H1 (cell line): ENCODE measurements around the gene IL27RA. TPM values are rescaled to one million over a fixed set of nuclear protein-coding genes. Genes with fewer than 3 reads are reported as not detected.

Experiments
- CTCF ChIA-PET: fragments of 300-600 bp; sonication (Branson Sonifier 250); formaldehyde crosslinking; loops from one replicate; lab custom pipeline; 2021; ENCODE audit not compliant: partially characterized antibody; lab: Charles Lee
- POLR2A ChIA-PET: fragments of 300-600 bp; sonication (Branson Sonifier 250); formaldehyde crosslinking; loops from one replicate; lab custom pipeline; 2021; ENCODE audit warnings: inconsistent platforms; ENCODE audit not compliant: partially characterized antibody; lab: Charles Lee
- DNase-seq, 2 experiments: peaks; one replicate each; pipeline versions ENCODE4 v3.0.0 to v3.0.0-alpha.2; 2010 to 2022; ENCODE audit warnings: low spot score in 2 of 2, low read depth in 1 of 2, mixed read lengths in 1 of 2
- FAIRE-seq: peaks from 2 replicates; lab custom pipeline; 2011; peaks lifted over from hg19 to GRCh38; lab: Jason Lieb, UNC
- H2AFZ ChIP-seq: 2 replicates; pipeline ENCODE4 v1.8.1; 2012; ENCODE audit warnings: low read length, inconsistent platforms
- H2AK5ac ChIP-seq: 2 replicates; pipeline ENCODE4 v1.6.1; 2013; ENCODE audit warnings: low read depth, low read length
- H2BK120ac ChIP-seq: replicated peaks from 2 replicates; pipeline ENCODE3; 2013; ENCODE audit warnings: low read depth, low read length, inconsistent platforms
- H2BK12ac ChIP-seq: 2 replicates; pipeline ENCODE4 v1.6.1; 2013; ENCODE audit warnings: low read depth, low read length
- H2BK15ac ChIP-seq: 2 replicates; pipeline ENCODE4 v1.6.1; 2013; ENCODE audit warnings: low read length
- H2BK20ac ChIP-seq: 2 replicates; pipeline ENCODE4 v1.6.1; 2013; ENCODE audit warnings: low read length
- H2BK5ac ChIP-seq: 2 replicates; pipeline ENCODE4 v1.6.1; 2013; ENCODE audit warnings: low read depth, low read length
- H3K14ac ChIP-seq: 2 replicates; pipeline ENCODE4 v1.6.1; 2013; ENCODE audit warnings: inconsistent platforms; ENCODE audit not compliant: insufficient read length
- H3K18ac ChIP-seq: 2 replicates; pipeline ENCODE4 v1.6.1; 2013; ENCODE audit warnings: low read length; ENCODE audit errors: extremely low read depth
- H3K23ac ChIP-seq: 2 replicates; pipeline ENCODE4 v1.6.1; 2013; ENCODE audit warnings: inconsistent platforms; ENCODE audit not compliant: insufficient read length
- H3K23me2 ChIP-seq: 2 replicates; pipeline ENCODE4 v1.6.1; 2013; ENCODE audit warnings: low read depth, low read length
- H3K27ac ChIP-seq: 2 replicates; pipeline ENCODE4 v1.6.1; 2011; ENCODE audit warnings: low read depth, low read length, inconsistent platforms
- H3K27me3 ChIP-seq, 4 experiments: replicated peaks in 1 of 4; 1 replicate in 1 of 4; 2 replicates in 3 of 4; pipeline versions ENCODE4 v1.6.1 to v1.8.1; 2011 to 2013; ENCODE audit warnings: low read length in 3 of 4, mild to moderate bottlenecking in 3 of 4, inconsistent platforms in 2 of 4, mixed read lengths in 2 of 4, moderate library complexity in 1 of 4; ENCODE audit not compliant: control insufficient read depth in 3 of 4, insufficient read depth in 3 of 4; ENCODE audit errors: extremely low read depth in 1 of 4
- H3K36me3 ChIP-seq, 4 experiments: 2 replicates each; pipeline versions ENCODE4 v1.6.1 to v1.8.1; 2011 to 2013; ENCODE audit warnings: mild to moderate bottlenecking in 4 of 4, low read length in 3 of 4, moderate library complexity in 2 of 4, control low read depth in 1 of 4, inconsistent platforms in 1 of 4; ENCODE audit not compliant: insufficient read depth in 4 of 4, control insufficient read depth in 2 of 4
- H3K4ac ChIP-seq: replicated peaks from 2 replicates; pipeline ENCODE3; 2013; ENCODE audit warnings: low read length, low read depth, mixed read lengths, inconsistent platforms; ENCODE audit not compliant: insufficient read length
- H3K4me1 ChIP-seq, 4 experiments: replicated peaks in 1 of 4; 1 replicate in 1 of 4; 2 replicates in 3 of 4; pipeline versions ENCODE4 v1.6.1 to v1.8.1; 2011 to 2013; ENCODE audit warnings: low read length in 3 of 4, inconsistent platforms in 2 of 4, mixed read lengths in 1 of 4; ENCODE audit not compliant: insufficient read depth in 4 of 4, control insufficient read depth in 3 of 4
- H3K4me2 ChIP-seq, 2 experiments: 2 replicates each; pipeline versions ENCODE4 v1.6.1 to v1.8.1; 2011 to 2013; ENCODE audit warnings: low read depth in 2 of 2, low read length in 2 of 2, control low read depth in 1 of 2, inconsistent platforms in 1 of 2, mild to moderate bottlenecking in 1 of 2; ENCODE audit not compliant: insufficient read depth in 1 of 2
- H3K4me3 ChIP-seq, 4 experiments: fragments of 200-600, 300-600 bp in 1 of 4; sonication (generic), shearing (Covaris generic), sonication (Bioruptor Twin) in 1 of 4; 2 replicates each; pipeline versions ENCODE4 v1.5.1 to v1.8.1; 2011 to 2016; ENCODE audit warnings: low read length in 4 of 4, low read depth in 3 of 4, control low read depth in 2 of 4, inconsistent platforms in 2 of 4, mild to moderate bottlenecking in 2 of 4, mixed read lengths in 1 of 4, moderate library complexity in 1 of 4; ENCODE audit not compliant: insufficient read depth in 2 of 4; ENCODE audit errors: extremely low read depth in 1 of 4
- H3K56ac ChIP-seq: replicated peaks from 2 replicates; pipeline ENCODE3; 2013; ENCODE audit warnings: low read depth, mild to moderate bottlenecking, mixed read lengths, low read length, inconsistent platforms; ENCODE audit not compliant: insufficient read length
- H3K79me1 ChIP-seq: 2 replicates; pipeline ENCODE4 v1.6.1; 2013; ENCODE audit warnings: low read depth, low read length, control low read depth
- H3K79me2 ChIP-seq, 2 experiments: 2 replicates each; pipeline versions ENCODE4 v1.6.1 to v1.8.1; 2012 to 2013; ENCODE audit warnings: low read length in 2 of 2, mild to moderate bottlenecking in 2 of 2, inconsistent platforms in 1 of 2; ENCODE audit not compliant: insufficient read depth in 2 of 2, control insufficient read depth in 1 of 2
- H3K9ac ChIP-seq, 4 experiments: replicated peaks in 1 of 4; 1 replicate in 1 of 4; 2 replicates in 3 of 4; pipeline versions ENCODE4 v1.6.1 to v1.8.1; 2011 to 2013; ENCODE audit warnings: low read depth in 3 of 4, low read length in 3 of 4, control low read depth in 2 of 4, mild to moderate bottlenecking in 2 of 4, moderate library complexity in 2 of 4, inconsistent platforms in 1 of 4; ENCODE audit errors: extremely low read depth in 1 of 4
- H3K9me3 ChIP-seq, 2 experiments: 2 replicates each; pipeline versions ENCODE4 v1.6.1 to v1.8.1; 2012 to 2013; ENCODE audit warnings: mild to moderate bottlenecking in 2 of 2, moderate library complexity in 2 of 2, control low read depth in 1 of 2, inconsistent platforms in 1 of 2, low read depth in 1 of 2, low read length in 1 of 2, mixed read lengths in 1 of 2; ENCODE audit not compliant: insufficient read depth in 2 of 2
- H4K20me1 ChIP-seq, 2 experiments: replicated peaks in 1 of 2; 2 replicates each; pipeline versions ENCODE3 to v1.8.1; 2011 to 2013; ENCODE audit warnings: inconsistent platforms in 2 of 2, low read length in 2 of 2, mild to moderate bottlenecking in 1 of 2; ENCODE audit not compliant: insufficient read depth in 2 of 2, control insufficient read depth in 1 of 2
- H4K5ac ChIP-seq: 2 replicates; pipeline ENCODE4 v1.6.1; 2013; ENCODE audit warnings: low read length, low read depth, mixed read lengths, inconsistent platforms; ENCODE audit not compliant: insufficient read length
- H4K8ac ChIP-seq: 2 replicates; pipeline ENCODE4 v1.8.0; 2013; ENCODE audit warnings: mild to moderate bottlenecking, moderate library complexity, low read length, inconsistent platforms; ENCODE audit not compliant: insufficient read depth; ENCODE audit errors: extremely low read depth
- H4K91ac ChIP-seq: replicated peaks from 2 replicates; pipeline ENCODE3; 2013; ENCODE audit warnings: low read length, mixed read lengths, inconsistent platforms; ENCODE audit not compliant: insufficient read length
- CBX5 ChIP-seq: fragments of 300-800, 300-1000 bp; sonication (generic); IDR thresholded peaks from 2 replicates; pipeline ENCODE4 v1.7.1; 2016; ENCODE audit warnings: antibody characterized with exemption, low read length, low read depth
- CEBPB ChIP-seq: IDR thresholded peaks from 2 replicates; pipeline ENCODE4 v1.6.1; 2012; ENCODE audit warnings: low read depth, low read length
- CTBP2 ChIP-seq: IDR thresholded peaks from 2 replicates; pipeline ENCODE4 v1.7.0; 2011; ENCODE audit warnings: borderline replicate concordance, mild to moderate bottlenecking, moderate library complexity, mixed read lengths, low read length; ENCODE audit not compliant: insufficient read depth, insufficient read length
- FOSL1 ChIP-seq: IDR thresholded peaks from 2 replicates; pipeline ENCODE4 v1.6.1; 2011; ENCODE audit warnings: mild to moderate bottlenecking, low read depth, low read length, moderate library complexity; ENCODE audit not compliant: insufficient read depth
- KDM1A ChIP-seq: fragments of 200-600, 300-600 bp; sonication (generic); IDR thresholded peaks from 2 replicates; pipeline ENCODE4 v1.7.1; 2016; ENCODE audit warnings: mild to moderate bottlenecking, low read length, borderline replicate concordance
- POU5F1 ChIP-seq: IDR thresholded peaks from 2 replicates; pipeline ENCODE4 v1.6.1; 2011; ENCODE audit warnings: low read depth, mild to moderate bottlenecking, low read length, moderate library complexity
- RNF2 ChIP-seq: fragments of 200-900, 300-1000 bp; sonication (generic); IDR thresholded peaks from 2 replicates; pipeline ENCODE4 v1.7.1; 2016; ENCODE audit warnings: borderline replicate concordance, low read depth, mild to moderate bottlenecking, antibody characterized with exemption, low read length; ENCODE audit not compliant: poor library complexity, severe bottlenecking; ENCODE audit errors: missing control alignments
- RXRA ChIP-seq: IDR thresholded peaks from 2 replicates; pipeline ENCODE4 v1.6.1; 2011; ENCODE audit warnings: low read depth, mild to moderate bottlenecking, low read length, moderate library complexity; ENCODE audit not compliant: insufficient read depth
- SIRT6 ChIP-seq: IDR thresholded peaks from one replicate; pipeline ENCODE4 v1.7.1; 2012; ENCODE audit warnings: low read length, inconsistent platforms
- SIX5 ChIP-seq: IDR thresholded peaks from 2 replicates; pipeline ENCODE4 v1.6.1; 2011; ENCODE audit warnings: mild to moderate bottlenecking, low read depth, low read length
- SRF ChIP-seq: IDR thresholded peaks from 2 replicates; pipeline ENCODE4 v1.6.1; 2011; ENCODE audit warnings: mild to moderate bottlenecking, low read depth, low read length, moderate library complexity
- TAF7 ChIP-seq: optimal IDR thresholded peaks from 2 replicates; pipeline ENCODE3; 2011; ENCODE audit warnings: low read depth, mild to moderate bottlenecking, inconsistent platforms, low read length, moderate library complexity, borderline replicate concordance
- WGBS, 2 experiments: shearing (Covaris generic) in 1 of 2; methylation state at CpG; one replicate each; pipeline versions ENCODE4 v1.1.6 to v1.1.7; 2013 to 2015; ENCODE audit warnings: low lambda C conversion rate in 2 of 2, mixed read lengths in 2 of 2, inconsistent platforms in 1 of 2, low coverage in 1 of 2, missing lambda C conversion rate in 1 of 2; ENCODE audit not compliant: insufficient replicate concordance in 2 of 2, insufficient coverage in 1 of 2, insufficient read length in 1 of 2; ENCODE audit errors: extremely low coverage in 1 of 2, missing lambda C conversion rate in 1 of 2; 5-methylcytosine and 5-hydroxymethylcytosine counted together
- polyA plus RNA-seq, 7 experiments: library from polyadenylated mRNA; depleted of rRNA in 3 of 7; stranded (reverse) in 5 of 7; unstranded in 2 of 7; fragments of >200 nt in 5 of 7; fragments of 200-250 nt in 2 of 7; gene quantifications; 1 replicate in 5 of 7; 2 replicates in 1 of 7; 4 replicates in 1 of 7; pipeline versions ENCODE4 v1.2.1 to v1.2.3, GENCODE V29; 2011 to 2013; ENCODE audit warnings: missing spikeins in 2 of 7, mixed read lengths in 2 of 7
- total RNA-seq: library from RNA; stranded (reverse); fragmentation: NEBNext Ultra II Directional; extraction: Animal tissue kit (Norgen Biotek cat#: 25700); gene quantifications from 2 replicates; pipeline ENCODE4 v1.2.1, GENCODE V29; 2021
- TF ChIP-seq, protein P1 (sequence below): IDR thresholded peaks from 2 replicates; pipeline ENCODE4 v1.6.1; 2011; ENCODE audit warnings: low read depth, mild to moderate bottlenecking, low read length; ENCODE audit not compliant: insufficient read depth

IL27RA gene
- total and polyA plus RNA-seq, 2 of the 8 experiments (the other 6 are each of a cell fraction or from before 2014, with no cell fraction given) = 9.9 to 14.7 TPM

DNA sequence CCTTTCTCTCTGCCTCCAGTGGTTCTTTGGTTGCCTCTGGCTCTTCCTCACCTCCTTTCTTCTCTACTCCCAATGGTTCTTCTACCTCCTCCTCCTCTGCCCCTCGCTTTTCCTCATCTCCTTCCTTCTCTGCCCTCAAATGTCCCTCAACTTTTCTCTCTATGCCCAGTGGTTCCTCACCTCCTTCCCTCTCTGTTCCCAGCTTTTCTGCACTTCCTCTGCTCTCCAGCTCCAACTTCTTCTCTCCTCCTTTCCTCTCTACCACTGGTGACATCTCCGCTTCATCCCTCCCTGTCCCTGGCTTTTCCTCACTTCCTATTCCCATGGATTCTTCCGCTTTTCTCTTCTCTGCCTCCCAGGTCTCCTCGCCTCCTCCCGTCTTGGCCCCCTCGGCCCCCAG, 22.5 kb downstream of the IL27RA start:
- CTCF ChIA-PET = interaction anchor here (1.2 to 9.9 kb wide), 4 partner anchors 11 to 174 kb away, joined by 3 to 66 read pairs (median 4); partner anchors contain the start of genes MISP3 and RLN3
- no peak for TF ChIP-seq SIRT6
- TF ChIP-seq FOSL1 = no peak
- no peak for TF ChIP-seq SIX5
- TF ChIP-seq, protein P1, sequence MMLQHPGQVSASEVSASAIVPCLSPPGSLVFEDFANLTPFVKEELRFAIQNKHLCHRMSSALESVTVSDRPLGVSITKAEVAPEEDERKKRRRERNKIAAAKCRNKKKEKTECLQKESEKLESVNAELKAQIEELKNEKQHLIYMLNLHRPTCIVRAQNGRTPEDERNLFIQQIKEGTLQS = no peak
- TF ChIP-seq CEBPB = no peak
- TF ChIP-seq RXRA = no peak
- no peak for TF ChIP-seq RNF2
- TF ChIP-seq TAF7 = no peak
- no peak for TF ChIP-seq CBX5
- TF ChIP-seq CTBP2 = no peak
- TF ChIP-seq KDM1A = no peak
- no peak for TF ChIP-seq SRF
- TF ChIP-seq POU5F1 = no peak

More for the DNA sequence above, 22.5 kb downstream of the IL27RA start:
- Histone ChIP-seq H4K8ac (no peak overlapping the region), H2BK12ac (no peak overlapping the region), H2BK20ac (no peak overlapping the region), H3K79me1 (no peaks in the 10 kb centered on the region), H3K4me1 (peaks cover 0 to 8% (median 2%) of the 10 kb centered on the region in 4 experiments; a peak in 4 of 7 replicates), H3K9ac (no peak overlapping the region), H3K56ac (no peak overlapping the region), H2BK15ac (no peak overlapping the region), H3K23me2 (peaks cover 12% of the 10 kb centered on the region; the same call in 1 of the 2 replicates), H2AK5ac (no peak overlapping the region), H4K91ac (no peak overlapping the region), H2BK120ac (no peak overlapping the region), H3K23ac (no peak overlapping the region), H3K4me3 (no peak overlapping the region), H3K9me3 (no peaks in the 10 kb centered on the region; a peak in 1 of 4 replicates), H3K4ac (no peak overlapping the region), H3K18ac (no peak overlapping the region), H3K27ac (no peak overlapping the region), H4K5ac (no peak overlapping the region), H2BK5ac (no peak overlapping the region), H3K4me2 (no peak overlapping the region), H3K27me3 (peaks cover 5 to 12% (median 12%) of the 10 kb centered on the region in 4 experiments), H3K14ac (no peak overlapping the region), H3K36me3 (no peaks in the 10 kb centered on the region), H4K20me1 (no peaks in the 10 kb centered on the region), H2AFZ (no peak overlapping the region), H3K79me2 (no peaks in the 10 kb centered on the region)
- POLR2A ChIA-PET = interaction anchor here (1.8 kb wide), 1 partner anchor 48 kb away, joined by 5 read pairs; the partner anchor contains the start of gene RFX1
- 76% methylated on average over 6 of the region's 6 CpGs; no CpG with 5 or more reads in 1 of the 2 experiments for WGBS, 2 experiments
- FAIRE-seq (no peak), DNase-seq (no peak)
